BLaER1 treated with 17β-estradiol and CSF1 and Interleukin-3, amounts not matched to agents 10 nM and 100 nM (cell line): Measurements from ENCODE around the gene UBE2E2.

Source experiments
- H3K27ac ChIP-seq, 11 experiments: shearing (Covaris generic); formaldehyde crosslinking; 2 replicates each; pipeline ENCODE4 v1.8.1; 2022
- H3K27me3 ChIP-seq, 11 experiments: shearing (Covaris generic); formaldehyde crosslinking; 2 replicates each; pipeline ENCODE4 v1.8.1; 2022
- H3K36me3 ChIP-seq, 11 experiments: shearing (Covaris generic); formaldehyde crosslinking; 2 replicates each; pipeline ENCODE4 v1.8.1; 2022
- H3K4me1 ChIP-seq, 10 experiments: shearing (Covaris generic); formaldehyde crosslinking; 2 replicates each; pipeline ENCODE4 v1.8.1; 2022
- H3K4me2 ChIP-seq, 11 experiments: shearing (Covaris generic); formaldehyde crosslinking; 2 replicates each; pipeline ENCODE4 v1.8.1; 2022
- H3K4me3 ChIP-seq, 10 experiments: shearing (Covaris generic); formaldehyde crosslinking; 2 replicates each; pipeline ENCODE4 v1.8.1; 2022
- H3K9ac ChIP-seq, 11 experiments: shearing (Covaris generic); formaldehyde crosslinking; 2 replicates each; pipeline ENCODE4 v1.8.1; 2022
- H3K9me3 ChIP-seq, 11 experiments: shearing (Covaris generic); formaldehyde crosslinking; replicated peaks in 1 of 11; 2 replicates each; pipeline ENCODE4 v1.8.1; 2022
- H4K20me1 ChIP-seq, 11 experiments: shearing (Covaris generic); formaldehyde crosslinking; 2 replicates each; pipeline ENCODE4 v1.8.1; 2022
- Cebpa-rat ChIP-seq, 11 experiments: shearing (Covaris generic); IDR thresholded peaks; 2 replicates each; pipeline ENCODE4 v1.8.1; 2022

UBE2E2 gene

GRCh38 chr3:23589602-23590001 is 386.5 kb downstream of the UBE2E2 start:
- no peak for TF ChIP-seq Cebpa-rat (IDR thresholded peaks at IDR 0.05)
- no peak overlapping the region for H3K27ac ChIP-seq
- H3K9ac ChIP-seq: no peak overlapping the region
- no peaks in the 10 kb centered on the region for H3K27me3 ChIP-seq
- peaks cover 1 to 20% (median 8%) of the 10 kb centered on the region in 10 experiments; a peak in 16 of 20 replicates for H3K4me1 ChIP-seq
- peaks cover 0 to 7% (median 2%) of the 10 kb centered on the region in 11 experiments; a peak in 4 of 22 replicates for H3K9me3 ChIP-seq
- peaks cover 0 to 34% (median 0%) of the 10 kb centered on the region in 11 experiments; a peak in 2 of 22 replicates for H3K36me3 ChIP-seq
- H3K4me2 ChIP-seq: no peak overlapping the region
- no peaks in the 10 kb centered on the region; a peak in 1 of 22 replicates for H4K20me1 ChIP-seq
- no peak overlapping the region for H3K4me3 ChIP-seq

- H3K36me3 ChIP-seq: peaks cover 0 to 29% (median 0%) of the 10 kb centered on the region in 11 experiments; a peak in 2 of 22 replicates
- H3K9ac ChIP-seq: no peak overlapping the region
- peaks cover 3 to 30% (median 18%) of the 10 kb centered on the region in 10 experiments; a peak in 16 of 20 replicates for H3K4me1 ChIP-seq
- TF ChIP-seq Cebpa-rat (IDR thresholded peaks at IDR 0.05): no peak
- no peak overlapping the region for H3K4me2 ChIP-seq
- H3K27ac ChIP-seq: no peak overlapping the region
- H3K27me3 ChIP-seq: no peaks in the 10 kb centered on the region
- no peaks in the 10 kb centered on the region; a peak in 1 of 22 replicates for H4K20me1 ChIP-seq
- H3K4me3 ChIP-seq: no peak overlapping the region
- H3K9me3 ChIP-seq: 0 out of 22 replicates have a peak, but pooled peaks cover 0 to 4% (median 0%) of the 10 kb centered on the region in 11 experiments
These were observed 387.5 kb downstream of the UBE2E2 start for GRCh38 chr3:23590424-23591273.

GRCh38 chr3:23591374-23591773 is 388.2 kb downstream of the UBE2E2 start:
- Histone ChIP-seq H3K4me1 (peaks cover 3 to 30% (median 18%) of the 10 kb centered on the region in 10 experiments; a peak in 16 of 20 replicates), H3K36me3 (peaks cover 0 to 36% (median 0%) of the 10 kb centered on the region in 11 experiments; a peak in 4 of 22 replicates), H3K9ac (no peak overlapping the region), H3K27ac (no peak overlapping the region), H4K20me1 (no peaks in the 10 kb centered on the region), H3K9me3 (peaks cover 1 to 7% (median 4%) of the 10 kb centered on the region in 11 experiments; a peak in 21 of 22 replicates), H3K4me2 (no peak overlapping the region), H3K4me3 (no peak overlapping the region), H3K27me3 (no peaks in the 10 kb centered on the region)
- TF ChIP-seq Cebpa-rat (IDR thresholded peaks at IDR 0.05): no peak

- Histone ChIP-seq H3K4me2 (peak overlapping the region in 3 of 11 experiments; percentile 40 to 56 (median 56); a peak in 6 of 22 replicates), H3K4me3 (no peak overlapping the region), H4K20me1 (no peaks in the 10 kb centered on the region), H3K27ac (no peak overlapping the region), H3K4me1 (peaks cover 3 to 30% (median 18%) of the 10 kb centered on the region in 10 experiments; a peak in 16 of 20 replicates), H3K9ac (no peak overlapping the region), H3K36me3 (peaks cover 0 to 48% (median 3%) of the 10 kb centered on the region in 11 experiments; a peak in 5 of 22 replicates), H3K27me3 (no peaks in the 10 kb centered on the region), H3K9me3 (peaks cover 7 to 14% (median 10%) of the 10 kb centered on the region in 11 experiments)
- TF ChIP-seq Cebpa-rat (IDR thresholded peaks at IDR 0.05): no peak
These were observed 390.1 kb downstream of the UBE2E2 start for GRCh38 chr3:23592961-23593931.

GRCh38 chr3:23594066-23594465 is 390.9 kb downstream of the UBE2E2 start:
- no peaks in the 10 kb centered on the region for H3K27me3 ChIP-seq
- H3K4me3 ChIP-seq: no peak overlapping the region
- H3K9ac ChIP-seq: no peak overlapping the region
- H4K20me1 ChIP-seq: no peaks in the 10 kb centered on the region
- H3K4me1 ChIP-seq: peaks cover 3 to 30% (median 18%) of the 10 kb centered on the region in 10 experiments; a peak in 16 of 20 replicates
- peaks cover 7 to 15% (median 10%) of the 10 kb centered on the region in 11 experiments for H3K9me3 ChIP-seq
- H3K36me3 ChIP-seq: peaks cover 0 to 48% (median 3%) of the 10 kb centered on the region in 11 experiments; a peak in 6 of 22 replicates
- peak overlapping the region in 4 of 11 experiments; percentile 7 to 52 (median 18); a peak in 5 of 22 replicates for H3K27ac ChIP-seq
- peak overlapping the region in 8 of 11 experiments; percentile 27 to 60 (median 50); a peak in 11 of 22 replicates for H3K4me2 ChIP-seq
- TF ChIP-seq Cebpa-rat (IDR thresholded peaks at IDR 0.05): no peak

GRCh38 chr3:23594894-23595670 is 392.0 kb downstream of the UBE2E2 start:
- Histone ChIP-seq H3K36me3 (peaks cover 0 to 42% (median 3%) of the 10 kb centered on the region in 11 experiments; a peak in 6 of 22 replicates), H3K27ac (peak overlapping the region in 4 of 11 experiments; percentile 7 to 52 (median 18); a peak in 5 of 22 replicates), H3K9me3 (peaks cover 7 to 15% (median 10%) of the 10 kb centered on the region in 11 experiments), H3K4me1 (peaks cover 3 to 30% (median 18%) of the 10 kb centered on the region in 10 experiments; a peak in 16 of 20 replicates), H3K4me2 (peak overlapping the region in 8 of 11 experiments; percentile 27 to 60 (median 50); a peak in 16 of 22 replicates), H3K27me3 (no peaks in the 10 kb centered on the region), H3K9ac (no peak overlapping the region), H3K4me3 (no peak overlapping the region), H4K20me1 (no peaks in the 10 kb centered on the region)
- no peak for TF ChIP-seq Cebpa-rat (IDR thresholded peaks at IDR 0.05)

- H3K9ac ChIP-seq: no peak overlapping the region
- no peaks in the 10 kb centered on the region for H4K20me1 ChIP-seq
- no peak overlapping the region for H3K4me3 ChIP-seq
- H3K4me2 ChIP-seq: 0 out of 22 replicates have a peak overlapping the region, but pooled peaks of 1 of the 11 experiments have one; percentile 60
- peaks cover 7 to 15% (median 10%) of the 10 kb centered on the region in 11 experiments for H3K9me3 ChIP-seq
- H3K27me3 ChIP-seq: no peaks in the 10 kb centered on the region
- no peak for TF ChIP-seq Cebpa-rat (IDR thresholded peaks at IDR 0.05)
- H3K4me1 ChIP-seq: peaks cover 3 to 28% (median 20%) of the 10 kb centered on the region in 10 experiments; a peak in 16 of 20 replicates
- peaks cover 0 to 42% (median 3%) of the 10 kb centered on the region in 11 experiments; a peak in 6 of 22 replicates for H3K36me3 ChIP-seq
- H3K27ac ChIP-seq: peak overlapping the region in 2 of 11 experiments; percentile 6 to 26; a peak in 1 of 22 replicates
These were observed 392.7 kb downstream of the UBE2E2 start for GRCh38 chr3:23595851-23596250.
